HG02759 (cell line): Measurements from ENCODE around the gene NOL11.
"Not testable (repeated sequence)": the region's sequence is repeated elsewhere in the genome, so short reads cannot be mapped to it uniquely, and the experiment has no call there.

Experiments
- ATAC-seq: cut with Tn5 transposase; IDR thresholded peaks from one replicate; pipeline ENCODE4 v1.9.1; 2021; ENCODE audit warnings: mild to moderate bottlenecking, moderate library complexity; ENCODE audit not compliant: unreplicated experiment

NOL11 gene

DNA sequence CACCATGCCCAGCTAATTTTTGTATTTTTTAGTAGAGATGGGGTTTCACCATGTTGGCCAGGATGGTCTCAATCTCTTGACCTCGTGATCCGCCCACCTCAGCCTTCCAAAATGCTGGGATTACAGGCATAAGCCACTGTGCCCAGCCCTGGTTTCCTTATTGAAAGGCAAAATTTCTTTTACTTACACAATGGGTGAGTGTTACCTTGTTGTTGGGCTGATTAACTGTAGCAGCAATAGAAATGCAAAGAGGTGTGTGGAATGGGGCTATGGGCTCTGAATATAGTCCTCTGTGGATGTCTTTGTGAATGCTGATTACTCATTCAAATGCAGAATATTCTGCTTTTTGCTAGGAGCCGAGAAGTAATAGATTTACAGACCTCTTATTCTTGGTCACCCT, 34.4 kb downstream of the NOL11 start:
- not testable (repeated sequence) for ATAC-seq

DNA sequence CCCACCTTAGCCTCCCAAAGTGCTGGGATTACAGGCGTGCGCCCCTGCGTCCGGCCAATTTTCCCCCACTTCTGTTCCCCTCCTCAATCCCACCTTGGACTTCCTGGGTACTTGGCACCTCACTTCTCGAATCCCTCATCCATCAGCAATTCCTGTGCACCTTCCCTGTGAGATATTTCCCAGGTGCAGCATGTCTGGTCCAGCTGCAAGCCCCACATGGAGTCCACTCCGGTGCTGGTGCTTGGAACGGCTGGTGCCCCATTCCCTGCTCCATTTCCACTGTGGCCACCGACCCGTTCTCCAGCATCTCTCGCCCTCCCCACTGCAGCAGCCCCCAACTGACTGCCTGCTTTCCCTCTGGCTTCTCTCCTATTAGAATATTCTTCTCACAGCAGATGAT, 35.3 kb downstream of the NOL11 start:
- no peak for ATAC-seq

DNA sequence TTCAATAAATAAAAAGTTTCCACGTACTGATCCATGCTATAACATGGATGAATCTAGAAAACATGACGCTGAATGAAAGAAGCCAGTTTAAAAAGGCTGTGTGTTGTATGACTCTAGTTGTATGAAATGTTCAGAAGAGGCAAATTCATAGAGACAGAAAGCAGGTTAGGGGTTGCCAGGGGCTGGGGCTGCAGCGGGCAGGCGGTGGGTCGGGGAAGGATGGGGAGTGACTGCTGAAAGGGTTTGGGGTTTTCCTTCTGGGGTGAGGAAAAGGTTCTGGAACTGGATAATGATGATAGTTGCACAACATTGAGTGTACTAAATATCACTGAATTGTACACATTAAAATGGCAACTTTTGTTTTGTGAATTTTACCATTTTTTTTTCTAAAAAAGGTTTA, 36.3 kb downstream of the NOL11 start:
- no peak for ATAC-seq

DNA sequence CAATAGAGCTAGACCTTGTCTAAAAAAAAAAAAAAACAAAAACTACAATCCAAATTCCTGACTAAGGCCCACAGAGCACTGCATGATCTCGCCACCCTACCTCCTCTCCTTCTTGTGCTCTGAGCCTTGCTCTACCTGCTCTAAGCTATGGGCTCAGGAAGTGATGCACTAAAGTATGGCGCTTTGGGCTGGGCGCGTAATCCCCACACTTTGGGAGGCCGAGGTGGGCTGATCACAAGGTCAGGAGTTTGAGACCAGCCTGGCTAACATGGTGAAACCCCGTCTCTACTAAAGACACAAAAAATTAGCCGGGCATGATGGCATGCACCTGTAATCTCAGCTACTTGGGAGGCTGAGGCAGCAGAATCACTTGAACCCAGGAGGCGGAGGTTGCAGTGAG, 37.0 kb downstream of the NOL11 start:
- ATAC-seq = not testable (repeated sequence)

DNA sequence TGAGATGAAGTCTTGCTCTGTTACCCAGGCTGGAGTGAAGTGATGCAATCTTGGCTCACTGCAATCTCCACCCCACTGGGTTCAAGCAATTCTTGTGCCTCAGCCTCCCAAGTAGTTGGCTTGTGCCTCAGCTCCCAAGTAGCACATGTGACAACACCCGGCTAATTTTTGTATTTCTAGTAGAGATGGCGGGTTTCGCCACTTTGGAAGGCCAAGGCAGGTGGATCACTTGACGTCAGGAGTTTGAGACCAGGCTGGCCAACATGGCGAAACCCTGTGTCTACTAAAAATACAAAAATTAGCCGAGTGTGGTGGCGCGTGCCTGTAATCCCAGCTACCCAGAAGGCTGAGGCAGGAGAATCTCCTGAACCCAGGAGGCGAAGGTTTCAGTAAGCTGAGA, 39.0 kb downstream of the NOL11 start:
- not testable (repeated sequence) for ATAC-seq

DNA sequence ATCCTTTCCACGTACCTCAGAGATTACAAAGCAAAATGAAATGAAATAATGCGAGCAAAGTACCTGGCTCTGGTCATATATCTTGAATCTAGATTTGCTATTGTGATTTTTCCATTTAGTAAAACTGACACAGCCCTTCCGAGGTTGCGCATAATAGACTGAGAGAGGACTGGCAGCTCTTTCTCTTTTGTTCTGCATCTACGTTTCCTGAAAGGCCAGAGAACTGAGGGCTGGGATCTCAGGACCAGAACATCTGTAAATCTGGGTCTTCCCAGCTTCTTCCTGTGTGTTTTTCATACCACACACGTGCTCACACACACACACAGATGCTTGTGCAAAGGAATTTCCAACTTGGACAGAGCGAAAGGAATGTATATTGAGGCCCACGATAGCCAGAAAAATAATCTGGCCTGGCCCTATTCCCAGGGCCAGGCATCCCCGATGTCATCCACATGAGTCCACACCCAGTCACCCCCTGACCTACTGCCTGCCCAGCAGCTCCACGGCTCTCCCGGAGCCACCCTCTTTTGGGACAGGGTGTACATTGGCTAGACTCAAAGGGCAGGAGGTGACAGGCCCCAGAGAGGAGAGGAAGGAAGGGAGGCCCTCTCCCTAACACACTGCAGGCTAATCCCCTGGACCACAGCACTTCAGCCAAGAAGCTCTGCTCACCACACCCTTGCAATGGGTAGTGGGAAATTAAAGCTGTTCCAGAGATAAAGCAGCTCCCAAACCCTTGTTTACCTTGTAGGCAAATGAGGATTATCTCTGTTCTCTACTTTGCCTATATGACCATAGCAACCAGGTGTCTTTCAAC, 41.8 kb downstream of the NOL11 start:
- no peak for ATAC-seq

DNA sequence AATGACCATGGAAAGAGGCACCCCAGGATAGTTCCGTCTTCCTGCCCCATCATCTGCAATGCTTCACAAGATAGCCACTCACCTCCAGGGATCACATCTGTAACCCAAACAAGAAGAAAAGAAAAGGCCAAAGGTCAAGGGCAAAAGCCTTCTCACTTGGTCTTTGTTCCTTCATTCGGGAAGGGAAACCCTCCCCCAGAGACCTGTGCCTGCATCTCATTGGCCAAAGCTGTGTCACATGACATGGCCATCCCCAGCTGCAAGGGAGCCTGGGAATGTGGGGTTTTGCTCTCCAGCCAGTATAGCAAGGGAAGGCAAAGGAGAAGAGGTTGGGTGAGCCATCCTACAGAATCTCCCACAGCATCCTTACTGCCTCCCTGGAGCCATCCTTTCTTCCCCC, 47.9 kb downstream of the NOL11 start:
- ATAC-seq = no peak

DNA sequence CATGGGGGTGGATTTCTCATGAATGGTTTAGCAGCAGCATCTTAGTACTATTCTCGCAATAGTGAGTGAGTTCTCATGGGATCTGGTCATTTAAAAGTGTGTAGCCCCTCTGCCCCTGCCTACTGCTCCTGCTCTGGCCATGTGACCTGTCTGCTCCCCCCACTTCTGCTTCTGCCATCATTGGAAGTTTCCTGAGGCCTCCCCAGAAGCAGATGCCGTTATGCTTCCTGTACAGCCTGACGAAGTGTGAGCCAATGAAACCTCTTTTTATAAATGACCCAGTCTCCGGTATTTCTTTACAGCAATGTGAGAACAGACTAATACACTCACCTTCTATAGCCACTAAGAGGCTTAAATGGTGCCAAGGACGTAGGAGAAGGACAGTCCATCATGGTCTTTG, 51.5 kb downstream of the NOL11 start:
- ATAC-seq = no peak

DNA sequence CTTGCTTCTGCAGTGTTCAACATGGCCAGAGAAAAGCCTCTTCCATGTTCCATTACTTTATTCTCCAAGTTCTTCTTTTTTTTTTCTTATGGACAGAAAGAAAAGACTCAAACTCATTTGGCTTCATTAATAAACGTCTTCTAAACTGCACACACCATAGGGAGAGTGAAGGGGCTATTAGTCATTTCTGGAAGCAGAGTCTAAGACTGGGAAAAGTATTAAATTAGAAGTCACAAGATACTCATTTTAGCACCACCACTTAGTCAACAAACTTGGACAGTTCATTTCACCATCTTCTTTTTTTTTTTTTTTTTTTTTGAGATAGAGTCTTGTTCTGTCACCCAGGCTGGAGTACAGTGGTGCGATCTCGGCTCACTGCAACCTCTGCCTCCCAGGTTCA, 52.8 kb downstream of the NOL11 start:
- no peak for ATAC-seq

DNA sequence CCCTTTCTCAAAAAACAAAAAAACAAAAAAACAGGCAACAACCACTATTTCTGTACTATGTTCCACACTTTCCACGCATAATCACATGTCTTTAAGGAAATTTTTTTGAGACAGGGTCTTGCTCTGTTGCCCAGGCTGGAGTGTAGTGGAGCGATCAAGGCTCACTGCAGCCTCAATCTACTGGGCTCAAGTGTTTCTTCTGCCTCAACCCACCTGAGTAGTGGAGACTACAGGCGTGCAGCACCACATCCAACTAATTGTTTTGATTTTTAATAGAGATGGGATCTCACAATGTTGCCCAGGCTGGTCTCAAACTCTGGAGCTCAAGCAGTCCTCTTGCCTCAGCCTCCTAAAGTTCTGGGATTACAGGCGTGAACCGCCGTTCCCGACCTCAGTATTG, 54.9 kb downstream of the NOL11 start:
- no peak for ATAC-seq

DNA sequence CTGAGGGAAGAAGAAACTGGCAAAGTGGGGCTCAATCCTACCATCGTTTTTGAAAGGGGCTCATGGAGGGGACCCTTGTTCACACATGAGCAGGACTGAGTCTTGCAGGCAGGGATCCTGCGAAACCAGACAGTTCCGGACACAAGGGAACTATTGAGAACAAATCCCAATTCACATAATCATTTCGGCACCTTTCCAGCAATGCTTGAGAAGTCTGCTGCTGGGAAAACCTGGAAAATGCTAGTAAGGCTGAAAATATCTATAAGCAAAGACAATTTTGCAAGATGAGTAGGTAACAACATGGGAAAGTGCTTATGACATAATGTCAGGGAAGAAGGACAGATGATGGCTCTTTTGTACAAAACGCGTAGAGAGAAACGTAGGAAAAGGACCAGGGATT, 55.5 kb downstream of the NOL11 start:
- no peak for ATAC-seq

DNA sequence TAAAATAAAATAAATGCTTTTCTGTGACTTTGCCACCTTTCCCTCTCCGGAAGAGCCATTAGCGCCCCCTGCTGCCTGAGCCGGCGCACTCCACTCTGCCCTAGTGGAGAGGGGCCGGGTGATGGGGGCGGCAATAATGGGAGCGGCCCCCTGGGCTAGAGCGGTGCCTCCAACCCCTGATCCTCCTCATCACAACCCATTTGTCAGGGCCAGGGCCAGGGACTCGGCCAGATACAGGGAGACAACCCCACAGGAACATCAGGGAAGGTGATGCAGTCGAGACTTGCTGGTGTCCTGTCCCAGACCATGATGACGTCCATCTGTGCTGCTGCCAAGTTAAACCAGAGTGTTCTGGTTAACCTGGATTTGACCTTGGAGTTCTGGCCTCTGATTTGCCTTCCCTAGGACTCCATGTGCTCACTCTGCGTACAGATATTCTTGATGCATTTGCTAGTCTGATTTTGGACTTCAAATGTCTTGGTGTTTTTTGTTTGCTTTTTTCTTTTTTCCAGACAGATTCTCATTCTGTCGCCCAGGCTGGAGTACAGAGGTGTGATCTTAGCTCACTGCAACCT, 61.4 kb downstream of the NOL11 start:
- no peak for ATAC-seq

DNA sequence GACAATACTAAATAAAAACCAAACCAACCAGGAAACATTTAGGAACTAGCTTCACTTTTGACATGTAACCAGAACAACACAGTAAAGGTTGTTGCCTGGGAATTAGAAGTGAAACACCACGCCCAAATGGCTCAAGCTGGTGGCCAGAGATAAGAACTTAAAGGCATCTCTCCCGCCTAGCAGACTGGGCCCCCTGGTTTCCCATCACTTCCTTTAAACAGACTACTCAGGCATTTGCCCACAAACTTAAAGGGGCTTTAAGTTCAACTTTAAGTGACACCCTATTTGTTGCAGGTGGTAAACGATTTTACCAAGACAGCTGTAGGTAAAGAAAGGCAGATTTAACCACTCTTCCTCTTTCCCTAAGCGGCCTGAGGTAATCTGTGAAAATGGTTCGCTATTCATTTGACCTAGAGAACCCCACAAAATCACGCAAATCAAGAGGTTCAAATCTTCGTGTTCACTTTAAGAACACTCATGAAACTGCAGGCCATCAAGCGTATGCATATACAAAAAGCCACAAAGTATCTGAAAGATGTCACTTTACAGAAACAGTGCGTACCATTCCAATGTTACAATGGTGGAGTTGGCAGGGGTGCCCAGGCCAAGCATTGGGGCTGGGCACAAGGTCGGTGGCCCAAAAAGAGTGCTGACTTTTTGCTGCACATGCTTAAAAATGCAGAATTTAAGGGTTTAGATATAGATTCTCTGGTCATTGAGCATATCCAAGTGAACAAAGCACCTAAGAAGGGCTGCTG, 66.8 kb downstream of the NOL11 start:
- ATAC-seq = no peak

DNA sequence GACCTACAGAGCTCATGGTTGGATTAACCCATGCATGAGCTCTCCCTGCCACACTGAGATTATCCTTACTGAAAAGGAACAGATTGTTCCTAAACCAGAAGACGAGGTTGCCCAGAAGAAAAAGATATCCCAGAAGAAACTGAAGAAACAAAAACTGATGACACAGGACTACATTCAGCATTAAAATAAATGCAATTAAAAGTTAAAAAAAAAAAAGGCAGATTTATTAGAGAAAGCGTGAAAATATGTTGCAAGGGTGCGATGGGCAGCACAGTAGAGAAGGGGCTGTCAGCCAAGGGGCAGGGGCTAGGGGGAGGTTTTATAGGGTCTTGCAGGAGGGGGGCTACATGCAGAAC, 67.4 kb downstream of the NOL11 start:
- ATAC-seq = no peak

DNA sequence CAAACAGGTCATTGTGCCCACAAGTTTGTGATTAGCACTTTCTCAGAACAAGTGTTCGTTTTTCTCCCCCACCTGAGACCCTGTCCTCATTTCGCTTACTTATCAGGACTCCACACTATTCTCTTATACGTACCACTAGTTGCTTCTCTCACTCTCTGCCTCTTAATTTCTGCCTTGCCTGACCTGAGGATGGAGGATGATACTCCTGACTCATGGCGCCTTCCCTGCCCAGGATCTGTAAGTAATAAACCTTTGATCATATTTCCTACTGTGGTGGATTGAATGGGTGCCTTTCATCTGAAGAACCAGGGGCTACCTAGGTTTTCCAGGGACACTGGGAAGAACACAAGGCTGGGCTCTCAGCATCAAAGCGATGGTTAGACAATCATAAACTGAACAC, 67.8 kb downstream of the NOL11 start:
- no peak for ATAC-seq
